ENCODE data around the gene SMPD3.
A peak's percentile ranks its signal among the peaks of the same experiment; 100 is the strongest.

Gene SMPD3

GRCh38 chr16:68351463-68351862 is 96.8 kb downstream of the SMPD3 start:
- DNase-seq: no peak

- DNase-seq: no peak
Observed at GRCh38 chr16:68350813-68351350, 97.4 kb downstream of the SMPD3 start.

GRCh38 chr16:68349838-68350410 is 98.4 kb downstream of the SMPD3 start:
- no peak for DNase-seq

GRCh38 chr16:68348639-68349445 is 99.5 kb downstream of the SMPD3 start:
- DNase-seq: no peak

DNA sequence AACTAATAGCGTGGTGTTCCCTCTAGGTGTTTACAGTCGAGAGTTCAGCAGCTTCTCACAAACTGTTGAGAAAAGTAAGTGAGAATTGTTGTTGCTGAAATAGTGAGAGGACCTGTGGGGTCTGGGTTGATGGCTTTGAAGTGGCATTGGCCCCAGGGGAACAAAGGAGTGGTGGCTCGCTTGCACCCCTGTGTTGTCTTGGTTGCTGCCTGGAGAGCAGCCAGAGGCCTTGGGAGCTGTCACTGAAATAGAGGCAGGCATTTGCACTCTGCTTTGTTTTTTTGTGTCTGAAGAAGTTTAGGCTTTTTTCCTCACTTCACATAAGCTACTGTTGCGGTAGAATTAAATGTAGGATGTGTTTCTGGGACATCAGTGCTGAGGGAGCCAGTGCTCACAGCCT is 100.7 kb downstream of the SMPD3 start:
- DNase-seq: no peak

DNA sequence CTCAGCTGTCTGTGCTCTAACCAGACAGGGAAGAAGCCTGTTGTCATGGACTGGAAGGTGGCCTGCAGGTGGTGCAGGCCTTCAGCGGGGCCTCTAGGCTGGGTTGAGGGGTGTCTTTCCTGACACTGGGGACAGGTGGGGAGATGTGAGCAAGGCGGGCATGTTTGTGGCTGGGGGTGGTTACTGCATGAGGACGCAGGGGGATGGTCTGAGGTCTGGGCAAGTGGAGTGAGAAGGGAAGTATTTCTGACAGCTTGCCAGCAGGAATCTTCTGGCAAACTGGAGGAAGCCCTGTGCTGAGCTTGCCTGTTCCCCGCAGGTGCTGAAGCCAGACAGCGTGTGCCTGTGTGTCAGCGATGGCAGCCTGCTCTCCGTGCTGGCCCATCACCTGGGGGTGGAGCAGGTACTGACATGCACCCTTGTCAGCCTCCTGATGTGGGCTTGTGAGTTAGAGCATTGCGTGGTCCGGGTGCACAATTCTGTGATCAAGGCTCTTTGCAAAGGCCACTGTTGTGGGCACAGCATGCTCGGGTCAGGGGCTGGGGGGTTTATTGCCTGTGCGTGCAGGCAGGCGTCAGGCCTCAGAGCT is 101.3 kb downstream of the SMPD3 start:
- DNase-seq: no peak

DNA sequence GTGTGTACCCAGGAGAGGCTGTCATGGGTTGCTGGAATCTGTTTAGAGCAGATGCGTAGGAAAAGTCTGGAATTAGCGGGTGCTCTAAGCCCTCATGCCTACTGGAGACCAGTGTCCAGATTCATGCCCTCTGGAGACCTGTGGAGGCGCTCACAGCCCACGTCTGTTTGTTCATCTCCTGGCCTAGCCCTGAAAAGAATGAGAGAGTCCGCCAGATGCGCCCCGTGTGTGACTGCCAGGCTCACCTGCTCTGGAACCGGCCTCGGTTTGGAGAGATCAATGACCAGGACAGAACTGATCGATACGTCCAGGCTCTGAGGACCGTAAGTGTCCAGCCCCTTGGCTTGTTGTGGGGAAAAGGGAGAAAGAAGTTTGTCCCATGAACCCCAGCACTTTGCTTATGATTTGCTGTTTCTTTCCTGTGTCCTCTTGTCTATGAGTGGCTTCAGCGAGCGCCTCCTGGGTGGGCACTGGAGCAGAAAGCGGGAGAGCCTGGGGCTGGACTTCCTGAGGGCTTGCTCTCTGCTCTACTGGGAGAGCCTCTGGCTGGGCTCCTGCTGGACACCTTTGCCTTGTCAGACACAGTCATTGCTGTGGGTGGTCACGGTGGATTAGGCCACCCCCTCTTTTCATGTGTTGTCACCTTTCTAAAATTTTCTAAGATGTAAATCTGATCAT is 102.2 kb downstream of the SMPD3 start:
- DNase-seq: no peak

DNA sequence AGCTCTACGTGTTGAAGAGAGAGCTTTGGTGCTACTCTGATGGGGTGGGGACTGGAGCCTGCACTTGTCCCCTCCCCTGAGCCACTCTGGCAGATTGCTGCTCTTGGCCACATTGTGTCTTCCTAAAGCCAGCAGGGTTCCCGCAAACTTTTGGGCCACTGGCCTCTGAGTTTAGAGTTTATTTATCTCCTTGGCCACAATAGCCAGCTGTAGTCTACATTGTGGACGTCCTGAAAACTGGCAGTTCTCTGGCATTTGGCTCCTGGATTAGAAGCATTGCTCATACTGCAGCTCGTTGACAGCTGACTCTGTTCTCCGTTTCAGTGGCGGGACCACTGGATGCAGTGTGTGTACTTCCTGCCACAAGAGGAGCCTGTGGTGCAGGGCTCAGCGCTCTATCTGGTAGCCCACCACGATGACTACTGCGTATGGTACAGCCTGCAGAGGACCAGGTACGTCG is 102.9 kb downstream of the SMPD3 start:
- no peak for DNase-seq

- DNase-seq: no peak
Observed at GRCh38 chr16:68344252-68344651, 104.1 kb downstream of the SMPD3 start.

- no peak for DNase-seq
Observed at GRCh38 chr16:68343137-68343536, 105.2 kb downstream of the SMPD3 start.

DNA sequence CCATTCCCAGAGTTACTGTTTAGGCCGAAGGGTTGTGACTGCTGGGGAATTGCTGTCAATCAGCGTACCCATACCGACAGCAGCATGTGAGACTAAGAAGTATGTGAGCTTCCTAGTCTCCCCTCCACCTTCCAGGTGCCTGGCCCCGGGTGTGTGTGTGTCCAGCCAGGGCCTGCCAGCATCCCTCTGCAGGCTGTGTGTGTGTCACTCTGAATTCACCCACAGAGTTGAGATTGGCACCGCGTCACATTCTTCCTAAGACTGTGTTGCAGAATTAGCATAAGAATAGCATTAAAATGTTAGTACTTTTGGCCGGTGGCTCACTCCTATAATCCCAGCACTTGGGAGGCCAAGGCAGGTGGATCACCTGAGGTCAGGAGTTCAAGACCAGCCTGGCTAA is 105.7 kb downstream of the SMPD3 start:
- DNase-seq: no peak

GRCh38 chr16:68339214-68339613 is 109.1 kb downstream of the SMPD3 start:
- DNase-seq: no peak

GRCh38 chr16:68338326-68339119 is 109.8 kb downstream of the SMPD3 start:
- DNase-seq: no peak

- DNase-seq: no peak
Observed at GRCh38 chr16:68335175-68335574, 113.1 kb downstream of the SMPD3 start.

DNA sequence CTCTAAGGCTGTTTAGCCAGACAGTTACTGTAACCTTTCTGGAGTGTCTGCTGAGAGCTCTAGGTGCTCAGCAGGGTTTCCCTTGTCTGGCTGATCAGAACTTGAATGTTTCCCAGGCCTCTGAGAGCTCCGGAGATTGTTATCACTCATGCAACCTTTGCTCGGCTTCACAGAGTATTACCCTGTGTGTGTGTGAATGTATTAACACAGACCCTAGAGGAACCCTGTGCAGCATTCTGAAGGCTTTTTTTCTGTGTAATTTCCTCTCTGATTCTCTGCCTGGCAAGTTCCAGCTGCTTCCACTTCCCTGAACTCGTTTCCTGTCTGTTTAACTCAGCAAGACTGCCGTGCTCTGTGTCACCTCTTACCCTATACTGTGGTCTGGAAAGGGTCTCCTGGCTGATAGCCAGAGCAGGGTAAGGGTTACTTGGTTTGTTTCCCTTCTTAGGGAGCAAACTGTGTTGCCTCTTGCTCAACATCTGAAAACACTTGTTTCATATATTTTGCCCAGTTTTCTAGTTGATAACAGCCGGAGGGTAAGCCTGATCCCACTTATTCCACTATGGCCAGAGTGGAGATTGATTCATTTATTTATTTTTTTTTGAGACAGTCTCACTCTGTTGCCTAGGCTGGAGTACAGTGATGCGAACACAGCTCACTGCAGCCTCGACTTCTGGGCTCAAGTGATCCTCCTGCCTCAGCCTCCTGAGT is 115.7 kb downstream of the SMPD3 start:
- peak; percentile 36 for DNase-seq

DNA sequence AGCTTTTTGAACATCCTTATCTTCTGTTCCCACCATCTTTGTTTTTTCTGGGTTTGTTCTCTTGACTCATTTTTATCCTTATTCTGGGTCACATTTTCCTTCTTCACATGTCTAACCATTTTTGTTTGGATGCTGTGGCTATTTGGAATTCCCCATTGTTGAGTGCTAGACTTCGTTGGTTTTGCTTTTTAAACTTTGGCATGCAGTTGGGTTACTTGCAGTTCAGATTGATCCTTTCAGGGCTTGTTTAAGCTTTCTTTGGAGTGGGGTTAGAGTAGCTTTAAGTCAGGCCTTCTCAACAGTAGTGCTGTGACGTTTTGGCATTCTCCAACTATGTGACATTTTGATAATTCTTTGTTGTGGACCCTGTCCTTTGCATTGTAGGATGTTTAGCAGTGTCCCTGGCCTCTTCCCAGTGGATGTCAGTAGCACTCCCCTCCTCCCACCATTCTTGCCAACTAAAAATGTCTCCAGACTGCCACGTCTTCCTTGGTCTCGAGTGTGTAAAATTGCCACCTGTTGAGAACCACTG is 116.4 kb downstream of the SMPD3 start:
- no peak for DNase-seq

- DNase-seq: no peak
Observed at GRCh38 chr16:68328860-68329390, 119.4 kb downstream of the SMPD3 start.

DNA sequence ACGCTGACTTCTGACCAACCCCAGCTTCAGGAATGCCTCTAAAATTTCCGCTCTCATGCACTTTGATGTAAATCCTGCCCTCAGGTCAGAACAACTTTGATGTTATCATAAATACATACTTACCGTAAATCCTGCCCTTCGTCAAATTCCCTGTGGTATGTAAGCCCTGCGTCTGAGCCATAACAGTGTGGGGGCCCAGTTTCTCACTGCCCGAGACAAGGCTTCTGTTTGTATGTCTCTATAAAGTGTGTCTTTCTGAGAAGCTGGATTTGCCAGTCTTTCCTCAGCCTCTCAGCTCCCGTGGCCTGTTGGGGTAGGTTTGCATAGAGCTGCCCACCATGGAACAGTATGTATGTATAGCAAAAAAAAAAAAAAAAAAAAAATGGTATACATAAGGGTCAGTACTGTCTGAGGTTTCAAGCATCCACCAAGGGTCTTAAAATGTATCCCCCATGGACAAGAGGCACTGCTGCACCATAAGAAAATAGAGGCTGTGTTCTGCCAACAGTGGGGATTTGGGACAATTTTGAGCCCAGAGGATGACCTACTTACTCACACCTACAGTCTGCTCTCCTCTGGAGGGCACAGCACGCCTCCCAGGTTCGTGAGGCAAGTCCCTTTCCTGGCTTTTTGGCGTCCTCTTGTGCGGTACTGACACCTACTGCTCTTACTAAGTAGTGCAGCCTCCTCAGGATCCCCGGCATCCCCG is 120.0 kb downstream of the SMPD3 start:
- DNase-seq: peak; percentile 84

DNA sequence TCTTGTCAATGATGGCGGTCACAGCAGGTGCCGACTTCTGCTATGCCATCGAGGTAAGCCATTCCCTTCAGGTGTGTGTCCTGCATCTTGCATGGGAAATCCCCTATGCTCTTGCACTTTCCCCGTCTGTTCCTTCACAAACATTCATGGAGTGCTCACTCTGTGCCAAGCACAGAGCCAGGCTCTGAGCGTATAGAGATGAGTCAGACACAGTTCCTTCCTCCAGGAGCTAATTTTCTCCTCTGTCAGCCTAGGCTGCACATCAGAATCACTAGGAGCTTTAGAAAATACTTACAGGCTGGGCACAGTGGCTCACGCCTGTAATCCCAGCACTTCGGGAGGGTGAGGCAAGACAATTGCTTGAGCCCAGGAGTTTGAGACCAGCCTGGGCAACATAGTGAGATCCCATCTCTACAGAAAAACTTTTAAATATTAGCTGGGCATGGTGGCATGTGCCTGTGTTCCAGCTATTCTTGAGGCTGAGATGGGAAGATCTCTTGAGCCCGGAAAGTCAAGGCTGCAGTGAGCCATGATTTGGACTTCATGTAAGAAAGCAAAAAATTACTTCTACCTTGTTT is 123.4 kb downstream of the SMPD3 start:
- DNase-seq: no peak

DNA sequence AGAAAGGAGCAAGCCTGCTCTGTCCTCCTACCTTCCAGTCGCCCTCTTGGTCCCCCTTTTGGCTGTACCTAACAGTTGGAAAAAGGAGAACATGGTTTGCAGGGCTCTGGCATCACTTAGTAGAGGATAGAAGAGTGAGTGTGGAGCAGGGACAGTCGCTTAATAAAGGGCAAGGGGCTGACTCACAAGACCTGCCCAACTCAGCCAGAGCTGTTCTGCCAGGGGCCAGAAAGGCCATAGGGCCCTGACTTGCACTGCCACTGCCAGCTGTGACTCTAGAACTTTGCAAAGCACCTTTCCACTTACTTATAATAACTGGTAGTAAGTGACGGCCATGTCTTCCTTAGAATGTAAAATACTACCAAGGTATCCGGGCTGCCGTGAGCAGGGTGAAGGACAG is 124.0 kb downstream of the SMPD3 start:
- no peak for DNase-seq
